A549 treated with ZK216348 at 1 μM for 4 hours (cell line): ENCODE data around the gene SCFD1. TPM values are rescaled to one million over a fixed set of nuclear protein-coding genes. Genes with fewer than 3 reads are reported as not detected.

ENCODE experiments used
- total RNA-seq: library from RNA; stranded (reverse); fragments of 200-300 nt; extraction: Qiagen RNA extraction; gene quantifications from 5 replicates; pipeline ENCODE4 v1.2.3, GENCODE V29; 2022; ENCODE audit warnings: low read depth

SCFD1 gene, protein sequence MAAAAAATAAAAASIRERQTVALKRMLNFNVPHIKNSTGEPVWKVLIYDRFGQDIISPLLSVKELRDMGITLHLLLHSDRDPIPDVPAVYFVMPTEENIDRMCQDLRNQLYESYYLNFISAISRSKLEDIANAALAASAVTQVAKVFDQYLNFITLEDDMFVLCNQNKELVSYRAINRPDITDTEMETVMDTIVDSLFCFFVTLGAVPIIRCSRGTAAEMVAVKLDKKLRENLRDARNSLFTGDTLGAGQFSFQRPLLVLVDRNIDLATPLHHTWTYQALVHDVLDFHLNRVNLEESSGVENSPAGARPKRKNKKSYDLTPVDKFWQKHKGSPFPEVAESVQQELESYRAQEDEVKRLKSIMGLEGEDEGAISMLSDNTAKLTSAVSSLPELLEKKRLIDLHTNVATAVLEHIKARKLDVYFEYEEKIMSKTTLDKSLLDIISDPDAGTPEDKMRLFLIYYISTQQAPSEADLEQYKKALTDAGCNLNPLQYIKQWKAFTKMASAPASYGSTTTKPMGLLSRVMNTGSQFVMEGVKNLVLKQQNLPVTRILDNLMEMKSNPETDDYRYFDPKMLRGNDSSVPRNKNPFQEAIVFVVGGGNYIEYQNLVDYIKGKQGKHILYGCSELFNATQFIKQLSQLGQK
- 28.6 to 73.5 TPM (median 37.4 TPM) in 5 replicates for total RNA-seq

GRCh38 chr14:30621940-30622830 is at the start of gene SCFD1:
Gene SCFD1 (plus strand): TSS chr14:30622319. CDS start chr14:30622339, 20 bp downstream.

Other genes with a start within 250 kb of the SCFD1 start
- gene G2E3, start 63.2 kb upstream of the SCFD1 start, total RNA-seq = 12.2 to 21.9 TPM (median 17.3 TPM) in 5 replicates